ENCODE measurements around the gene CMTM8.

Gene CMTM8

GRCh38 chr3:32302601-32303398, 64.3 kb downstream of the CMTM8 start:
- no peak for TF ChIP-seq ZFP3 (CRISPR knock-in tag; IDR thresholded peaks at IDR 0.05)
- TF ChIP-seq GLIS3 (CRISPR knock-in tag; IDR thresholded peaks at IDR 0.05), result no peak
- no peak for TF ChIP-seq ZFP30 (CRISPR knock-in tag; IDR thresholded peaks at IDR 0.05)
- no peak for TF ChIP-seq PATZ1 (CRISPR knock-in tag; IDR thresholded peaks at IDR 0.05; ENCODE audit: borderline replicate concordance)
- TF ChIP-seq BACH2 (CRISPR knock-in tag; IDR thresholded peaks at IDR 0.05; ENCODE audit: borderline replicate concordance), result no peak
- TF ChIP-seq ZNF70 (CRISPR knock-in tag; IDR thresholded peaks at IDR 0.05), result no peak
- TF ChIP-seq, protein P1, sequence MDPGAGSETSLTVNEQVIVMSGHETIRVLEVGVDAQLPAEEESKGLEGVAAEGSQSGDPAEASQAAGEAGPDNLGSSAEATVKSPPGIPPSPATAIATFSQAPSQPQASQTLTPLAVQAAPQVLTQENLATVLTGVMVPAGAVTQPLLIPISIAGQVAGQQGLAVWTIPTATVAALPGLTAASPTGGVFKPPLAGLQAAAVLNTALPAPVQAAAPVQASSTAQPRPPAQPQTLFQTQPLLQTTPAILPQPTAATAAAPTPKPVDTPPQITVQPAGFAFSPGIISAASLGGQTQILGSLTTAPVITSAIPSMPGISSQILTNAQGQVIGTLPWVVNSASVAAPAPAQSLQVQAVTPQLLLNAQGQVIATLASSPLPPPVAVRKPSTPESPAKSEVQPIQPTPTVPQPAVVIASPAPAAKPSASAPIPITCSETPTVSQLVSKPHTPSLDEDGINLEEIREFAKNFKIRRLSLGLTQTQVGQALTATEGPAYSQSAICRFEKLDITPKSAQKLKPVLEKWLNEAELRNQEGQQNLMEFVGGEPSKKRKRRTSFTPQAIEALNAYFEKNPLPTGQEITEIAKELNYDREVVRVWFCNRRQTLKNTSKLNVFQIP (CRISPR knock-in tag; IDR thresholded peaks at IDR 0.05; ENCODE audit: borderline replicate concordance, low read depth), result no peak

GRCh38 chr3:32303399-32303747, 64.9 kb downstream of the CMTM8 start:
- TF ChIP-seq TOX (CRISPR knock-in tag; IDR thresholded peaks at IDR 0.05; ENCODE audit: borderline replicate concordance) (no peak), BACH2 (CRISPR knock-in tag; IDR thresholded peaks at IDR 0.05; ENCODE audit: borderline replicate concordance) (no peak), PATZ1 (CRISPR knock-in tag; IDR thresholded peaks at IDR 0.05; ENCODE audit: borderline replicate concordance) (no peak), TCF4 (CRISPR knock-in tag; IDR thresholded peaks at IDR 0.05; ENCODE audit: borderline replicate concordance) (no peak), ISL1 (CRISPR knock-in tag; IDR thresholded peaks at IDR 0.05) (no peak), PPARA (CRISPR knock-in tag; IDR thresholded peaks at IDR 0.05; ENCODE audit: borderline replicate concordance) (no peak), ARNTL (CRISPR knock-in tag; IDR thresholded peaks at IDR 0.05; ENCODE audit: borderline replicate concordance, low read depth) (no peak), ZFP3 (CRISPR knock-in tag; IDR thresholded peaks at IDR 0.05) (no peak)
- TF ChIP-seq, protein P1 (CRISPR knock-in tag; IDR thresholded peaks at IDR 0.05; ENCODE audit: borderline replicate concordance, low read depth), result no peak
- TF ChIP-seq, protein P2, sequence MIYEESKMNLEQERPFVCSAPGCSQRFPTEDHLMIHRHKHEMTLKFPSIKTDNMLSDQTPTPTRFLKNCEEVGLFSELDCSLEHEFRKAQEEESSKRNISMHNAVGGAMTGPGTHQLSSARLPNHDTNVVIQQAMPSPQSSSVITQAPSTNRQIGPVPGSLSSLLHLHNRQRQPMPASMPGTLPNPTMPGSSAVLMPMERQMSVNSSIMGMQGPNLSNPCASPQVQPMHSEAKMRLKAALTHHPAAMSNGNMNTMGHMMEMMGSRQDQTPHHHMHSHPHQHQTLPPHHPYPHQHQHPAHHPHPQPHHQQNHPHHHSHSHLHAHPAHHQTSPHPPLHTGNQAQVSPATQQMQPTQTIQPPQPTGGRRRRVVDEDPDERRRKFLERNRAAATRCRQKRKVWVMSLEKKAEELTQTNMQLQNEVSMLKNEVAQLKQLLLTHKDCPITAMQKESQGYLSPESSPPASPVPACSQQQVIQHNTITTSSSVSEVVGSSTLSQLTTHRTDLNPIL (CRISPR knock-in tag; IDR thresholded peaks at IDR 0.05; ENCODE audit: low read depth), result no peak

More at GRCh38 chr3:32302601-32303398, 64.3 kb downstream of the CMTM8 start:
- no peak for ATAC-seq

DNA sequence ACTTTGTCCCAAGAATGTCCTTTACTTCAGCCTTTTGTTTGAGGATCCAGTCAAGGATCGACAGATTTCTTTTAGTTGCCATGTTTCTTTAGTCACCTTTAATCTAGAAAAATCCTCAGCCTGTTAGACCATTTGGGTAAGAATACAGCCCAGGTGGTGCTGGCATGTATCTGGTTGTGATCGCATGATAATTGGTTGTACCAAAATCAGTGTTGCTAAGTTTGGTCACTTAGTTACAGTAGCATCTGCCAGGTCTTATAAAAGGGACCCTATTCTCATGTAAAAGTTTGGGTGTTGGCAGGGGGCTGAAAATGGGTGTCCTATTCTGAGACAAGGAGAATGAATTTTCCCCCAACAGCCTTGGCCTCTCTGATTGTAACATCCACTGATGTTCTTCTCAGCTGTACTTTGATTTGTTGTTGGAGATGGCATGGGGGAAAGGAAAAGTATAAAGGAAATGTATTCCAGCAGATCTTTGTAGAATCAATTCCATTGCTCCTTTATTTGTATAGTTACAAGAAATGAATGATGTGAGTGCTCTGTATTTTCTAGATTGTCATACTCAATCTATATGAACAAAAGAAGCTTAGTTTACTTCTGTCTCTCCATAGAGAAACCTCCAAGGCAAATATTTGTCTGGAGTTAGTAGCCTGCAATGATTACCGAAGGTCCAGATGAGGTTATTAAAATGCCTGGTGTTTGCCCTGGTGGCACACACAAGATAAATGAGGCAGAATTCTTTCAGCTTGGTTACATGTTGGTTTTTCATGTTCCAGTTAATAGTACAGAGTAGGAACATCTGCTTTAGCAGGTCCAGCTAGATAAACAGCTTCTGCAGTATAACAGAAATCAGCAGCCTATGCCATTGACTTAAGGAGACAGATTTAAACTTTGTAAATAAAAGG, 65.7 kb downstream of the CMTM8 start:
- TF ChIP-seq GLIS3 (CRISPR knock-in tag; IDR thresholded peaks at IDR 0.05) (no peak), ZFP3 (CRISPR knock-in tag; IDR thresholded peaks at IDR 0.05) (no peak), PATZ1 (CRISPR knock-in tag; IDR thresholded peaks at IDR 0.05; ENCODE audit: borderline replicate concordance) (no peak), ZNF70 (CRISPR knock-in tag; IDR thresholded peaks at IDR 0.05) (no peak), ISL1 (CRISPR knock-in tag; IDR thresholded peaks at IDR 0.05) (no peak), CSDC2 (CRISPR knock-in tag; IDR thresholded peaks at IDR 0.05) (no peak), ZFP30 (CRISPR knock-in tag; IDR thresholded peaks at IDR 0.05) (no peak), ZNF565 (CRISPR knock-in tag; conservative IDR thresholded peaks at IDR 0.05; ENCODE audit: low read depth) (no peak), TSHZ2 (CRISPR knock-in tag; IDR thresholded peaks at IDR 0.05) (no peak), ZC3H10 (CRISPR knock-in tag; IDR thresholded peaks at IDR 0.05) (no peak)
- no peak for ATAC-seq

More at GRCh38 chr3:32303399-32303747, 64.9 kb downstream of the CMTM8 start:
- no peak for ATAC-seq

All from SK-N-SH treated with all-trans-retinoic acid at 6 μM for 48 hours (cell line).